Kasumi-1 (cell line): ENCODE data around the gene GLTP.
"Not testable (repeated sequence)": the region's sequence is repeated elsewhere in the genome, so short reads cannot be mapped to it uniquely, and the experiment has no call there.

Experiments used
- DNase-seq, 2 experiments: peaks; one replicate each; lab custom pipeline; 2025; lab: John Stamatoyannopoulos, UW

The GLTP gene

GRCh38 chr12:109902891-109903418 lies 22.6 kb upstream of the GLTP start:
- no peak for DNase-seq

DNA sequence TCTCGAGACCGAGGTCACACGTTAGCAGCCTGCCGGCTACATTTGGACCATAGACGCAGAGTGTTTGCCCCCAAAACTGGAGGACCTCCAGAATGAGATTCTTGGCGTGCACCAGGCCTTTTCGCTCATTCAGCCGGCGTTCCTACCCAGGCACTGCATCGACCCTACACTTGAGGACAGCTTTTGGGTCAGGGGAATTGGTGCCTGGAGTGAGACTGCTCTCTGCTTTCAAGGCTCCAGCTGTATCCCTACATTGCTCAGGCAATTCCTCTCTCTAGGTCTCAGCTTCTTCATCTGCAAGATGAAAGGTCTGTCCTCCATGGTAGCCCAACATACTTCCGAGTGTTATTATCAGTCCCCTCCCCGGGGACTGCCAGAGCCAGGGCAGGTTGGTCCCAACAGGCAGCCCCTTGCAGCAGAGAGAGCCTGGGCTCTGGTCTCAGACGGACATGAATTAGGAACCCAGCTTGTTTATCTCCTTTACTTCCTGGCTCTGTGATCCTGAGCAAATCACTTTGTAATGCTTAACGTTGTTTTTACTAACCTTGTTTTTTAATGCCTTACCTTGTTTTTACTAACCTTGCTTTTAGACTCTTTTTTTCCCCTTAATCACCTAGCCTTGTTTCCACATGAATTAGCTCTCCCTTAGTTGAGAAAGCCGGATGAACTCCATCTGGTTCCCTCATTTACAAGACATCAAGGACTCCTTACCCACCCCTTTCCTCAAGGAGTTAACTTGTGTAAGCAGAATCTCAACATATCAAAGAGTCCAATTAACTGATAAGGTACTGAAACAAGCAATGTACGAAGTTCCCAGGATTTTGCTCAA lies 20.6 kb upstream of the GLTP start:
- DNase-seq, result no peak

DNA sequence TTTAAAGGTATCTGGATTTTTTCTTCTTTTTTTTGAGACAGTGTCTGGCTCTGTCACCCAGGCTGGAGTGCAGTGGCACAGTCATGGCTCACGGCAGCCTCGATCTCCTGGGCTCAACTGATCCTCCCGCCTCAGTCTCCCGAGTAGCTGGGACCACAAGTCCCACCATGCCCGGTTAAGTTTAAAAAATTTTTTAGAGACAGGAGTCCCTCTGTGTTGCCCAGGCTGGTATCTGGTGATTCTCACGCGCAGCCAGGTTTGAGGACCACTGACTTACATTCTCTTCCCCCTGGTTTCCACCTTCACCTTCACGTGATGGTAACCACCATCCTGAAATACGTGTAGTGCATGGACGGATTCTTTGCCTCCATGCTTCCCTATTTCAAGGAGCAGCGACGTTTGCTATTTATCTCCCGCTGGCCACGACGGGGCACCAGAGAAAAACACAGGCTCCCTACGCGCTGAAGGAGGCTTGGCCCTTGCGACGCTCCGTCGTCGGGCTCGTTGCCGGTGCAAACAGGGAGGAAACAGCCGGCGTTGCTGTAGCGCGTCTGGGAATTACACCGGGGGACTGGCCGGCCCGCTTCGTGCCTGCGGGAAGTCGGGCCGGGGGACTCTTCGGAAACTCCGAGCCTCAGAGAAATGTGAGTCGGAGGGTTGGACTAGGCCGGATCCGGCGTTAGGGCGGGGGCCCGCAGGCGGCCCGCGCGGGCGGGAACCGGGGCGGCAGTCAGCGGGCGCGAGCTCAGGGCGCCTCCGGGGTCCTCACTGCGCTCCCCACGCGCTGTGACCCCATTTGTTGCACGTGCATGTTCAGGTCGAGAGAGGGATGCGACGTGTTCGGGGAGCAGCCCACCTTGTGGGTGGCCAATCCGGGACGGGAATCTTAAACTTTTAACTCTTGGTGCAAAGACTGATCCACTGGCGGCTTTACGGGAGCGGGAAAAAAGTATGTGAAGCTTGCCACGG lies 19.7 kb upstream of the GLTP start, which contains the start of gene TCHP:
TCHP (plus strand) TSS at position 492 of the 969 bp plus-strand sequence. CDS start 2,753 bp downstream, outside the sequence.
- peak; percentile 93 to 94 for DNase-seq

DNA sequence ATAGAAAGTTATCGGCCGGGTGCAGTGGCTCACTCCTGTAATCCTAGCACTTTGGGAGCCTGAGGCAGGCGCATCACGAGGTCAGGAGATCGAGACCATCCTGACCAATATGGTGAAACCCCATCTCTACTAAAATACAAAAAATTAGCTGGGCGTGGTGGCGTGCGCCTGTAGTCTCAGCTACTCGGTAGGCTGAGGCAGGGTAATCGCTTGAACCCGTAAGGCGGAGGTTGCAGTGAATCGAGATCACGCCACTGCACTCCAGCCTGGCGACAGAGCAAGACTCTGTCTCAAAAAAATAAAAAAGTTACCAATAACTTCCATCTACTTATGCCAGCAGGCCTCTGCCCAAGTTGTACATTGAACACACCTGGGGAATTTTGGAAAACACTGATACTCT lies 19.0 kb upstream of the GLTP start:
- DNase-seq, result not testable (repeated sequence)

- DNase-seq, result no peak
Observed at GRCh38 chr12:109897029-109897428, 16.7 kb upstream of the GLTP start.

DNA sequence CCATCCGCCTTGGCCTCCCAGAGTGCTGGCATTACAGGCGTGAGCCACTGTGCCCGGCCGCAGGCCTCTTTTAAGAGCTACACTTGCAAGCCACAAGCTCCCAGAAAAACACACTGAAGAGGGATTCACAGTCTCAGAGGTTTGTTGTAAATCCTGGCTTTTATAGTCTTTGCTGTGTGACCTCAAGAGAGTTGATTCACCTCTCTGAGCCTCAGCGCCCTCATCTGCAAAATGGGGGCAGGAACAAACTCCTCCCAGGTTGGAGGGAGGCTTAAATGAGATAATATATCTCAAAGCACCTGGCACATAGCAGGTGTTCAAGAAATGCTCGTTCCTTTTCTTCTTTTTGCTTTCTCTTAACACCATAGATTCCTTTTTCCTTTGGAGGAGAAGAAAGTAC lies 15.8 kb upstream of the GLTP start:
- no peak for DNase-seq

DNA sequence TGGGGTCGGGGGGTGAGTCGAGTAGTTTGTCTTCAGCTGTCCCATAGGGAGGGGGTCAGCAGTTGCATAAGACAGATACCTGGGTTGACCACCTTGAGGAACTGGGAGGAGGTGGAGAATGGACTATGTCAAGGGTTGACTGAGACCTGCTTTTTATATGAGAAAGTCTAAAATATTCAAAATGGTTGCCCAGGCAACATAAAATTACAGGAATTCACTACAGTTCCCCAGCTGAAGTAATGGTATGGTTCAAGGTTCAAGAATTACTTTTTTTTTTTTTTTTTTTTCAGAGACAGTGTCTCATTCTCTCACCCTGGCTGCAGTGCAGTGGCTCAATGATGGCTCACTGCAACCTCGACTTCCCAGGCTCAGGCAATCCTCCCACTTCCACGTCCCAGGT lies 14.6 kb upstream of the GLTP start:
- DNase-seq, result no peak

DNA sequence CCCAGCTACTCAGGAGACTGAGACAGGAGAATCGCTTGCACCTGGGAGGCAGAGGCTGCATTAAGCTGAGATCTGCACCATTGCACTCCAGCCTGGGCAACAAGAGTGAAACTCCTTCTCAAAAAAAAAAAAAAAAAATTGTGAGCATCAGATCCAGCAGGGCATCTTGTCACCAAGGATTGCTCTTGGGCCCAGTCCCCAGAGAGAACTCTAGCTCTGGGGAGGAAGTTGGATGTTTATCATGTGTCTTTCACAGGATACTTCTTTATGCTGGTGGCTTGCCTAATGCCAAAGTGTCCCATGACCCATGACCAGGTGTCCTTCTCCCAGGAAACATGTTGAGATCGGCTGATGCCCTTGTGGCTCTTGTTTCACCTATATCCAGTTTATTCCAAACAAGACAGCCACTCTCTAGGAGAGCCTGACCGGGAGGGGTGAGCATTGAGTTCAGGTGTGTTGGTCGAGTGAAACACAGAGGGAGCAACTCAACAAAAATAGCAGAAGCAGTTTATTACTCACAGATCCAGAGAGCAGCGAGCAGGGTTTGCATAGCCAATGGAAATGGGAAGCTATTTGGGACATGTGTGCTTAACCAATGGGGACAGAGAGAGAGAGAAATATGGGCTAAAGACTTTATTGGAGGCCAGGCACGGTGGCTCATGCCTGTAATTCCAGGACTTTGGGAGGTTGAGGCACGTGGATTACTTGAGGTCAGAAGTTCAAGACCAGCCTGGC lies 13.1 kb upstream of the GLTP start:
- no peak for DNase-seq

DNA sequence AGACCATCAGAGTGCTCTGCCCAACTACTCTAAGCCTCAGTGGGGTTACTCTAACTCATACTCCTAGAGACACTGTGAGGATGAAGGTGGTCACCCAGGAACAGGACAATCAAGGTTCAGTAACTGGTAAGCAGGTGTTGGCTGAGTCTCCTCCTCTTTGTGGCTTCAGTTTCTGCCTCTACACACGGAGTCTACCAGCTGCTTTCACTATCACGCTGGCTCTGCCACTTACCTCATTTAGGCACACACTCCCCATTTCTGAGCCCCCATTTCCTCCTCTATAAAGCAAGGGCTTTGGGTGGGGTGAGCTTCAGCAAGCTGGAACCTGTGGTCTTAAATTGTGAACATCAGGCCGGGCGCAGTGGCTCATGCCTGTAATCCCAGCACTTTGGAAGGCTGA lies 12.4 kb upstream of the GLTP start:
- no peak for DNase-seq

DNA sequence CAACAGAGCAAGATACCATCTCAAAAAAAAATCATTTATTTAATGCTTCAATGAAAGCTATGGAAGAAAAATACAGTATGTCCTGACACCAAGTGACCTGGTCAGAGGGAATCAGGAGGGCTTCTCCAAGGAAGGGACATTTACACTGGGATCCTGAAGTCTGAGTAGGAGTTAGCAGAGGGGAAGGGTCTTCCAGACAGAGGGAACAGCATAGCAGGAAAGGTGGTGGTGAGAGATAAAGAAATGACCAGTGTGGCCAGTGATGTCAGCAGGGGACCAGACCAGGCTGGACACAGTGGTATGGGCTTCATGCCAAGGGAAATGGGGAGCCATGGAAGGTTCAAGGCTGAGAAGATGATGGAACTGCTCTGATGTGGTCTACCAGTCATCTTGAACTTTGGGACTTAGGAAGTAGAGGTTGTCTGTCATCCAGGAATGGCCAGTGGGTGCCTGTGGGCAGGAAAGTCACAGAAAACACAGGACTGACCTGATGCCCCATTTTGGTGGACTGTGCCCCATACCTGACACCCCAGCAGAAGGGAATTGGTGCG lies 11.9 kb upstream of the GLTP start:
- DNase-seq, result no peak

GRCh38 chr12:109891731-109892130 lies 11.4 kb upstream of the GLTP start:
- not testable (repeated sequence) for DNase-seq

- DNase-seq, result no peak
Observed at GRCh38 chr12:109890620-109891170, 10.4 kb upstream of the GLTP start.

DNA sequence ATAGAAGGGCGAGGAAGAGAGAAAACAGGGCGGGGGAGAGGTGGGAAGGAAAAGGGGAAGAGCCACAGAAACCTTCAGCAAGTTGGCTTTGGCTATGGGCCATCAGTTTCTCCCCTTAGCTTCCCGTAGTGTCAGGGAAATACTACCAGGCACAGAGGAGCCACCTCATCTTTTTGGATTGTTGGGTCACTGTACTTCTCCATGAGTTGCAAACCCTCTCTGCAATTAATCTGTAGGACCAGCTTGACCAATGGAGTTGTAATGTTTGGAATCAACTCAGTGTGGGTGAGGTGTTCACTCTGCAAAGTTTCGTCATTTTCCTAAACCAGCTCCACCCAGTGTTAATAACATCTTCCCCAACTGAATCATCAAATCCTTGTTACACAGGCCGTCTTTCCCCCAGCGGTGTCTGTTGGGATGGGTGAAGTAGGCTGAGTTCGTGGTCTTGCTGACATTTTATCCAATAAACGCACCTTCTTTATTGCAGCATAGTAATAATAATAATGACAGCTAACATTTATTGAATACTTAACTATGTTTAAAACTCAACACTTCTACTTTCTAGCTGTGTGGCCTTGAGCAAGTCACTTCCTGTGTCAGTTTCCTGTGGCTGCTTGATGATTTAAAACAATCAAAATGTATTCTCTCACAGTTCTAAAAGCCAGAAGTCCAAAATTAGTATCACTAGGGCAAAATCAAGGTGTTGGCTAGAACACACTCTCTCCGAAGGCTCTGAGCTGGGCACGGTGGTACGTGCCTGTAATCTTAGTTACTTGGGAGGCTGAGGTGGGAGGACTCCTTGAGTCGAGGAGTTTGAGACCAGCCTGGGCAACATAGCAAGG lies 8.1 kb upstream of the GLTP start:
- peak; percentile 65 to 76 for DNase-seq

DNA sequence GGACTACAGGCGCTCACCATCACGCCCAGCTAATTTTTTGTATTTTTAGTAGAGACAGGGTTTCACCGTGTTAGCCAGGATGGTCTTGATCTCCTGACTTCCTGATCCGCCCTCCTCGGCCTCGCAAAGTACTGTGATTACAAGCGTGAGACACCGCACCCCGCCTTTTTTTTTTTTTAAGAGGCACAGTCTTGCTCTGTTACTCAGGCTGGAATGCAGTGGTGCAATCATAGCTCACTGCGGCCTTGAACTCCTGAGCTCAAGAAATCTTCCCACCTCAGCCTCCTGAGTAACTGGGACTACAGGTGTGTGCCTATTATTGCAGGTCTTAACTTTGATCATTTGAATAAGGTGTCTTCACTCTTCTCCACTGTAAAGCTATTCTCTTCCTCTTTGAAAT lies 5.3 kb upstream of the GLTP start:
- DNase-seq, result no peak

DNA sequence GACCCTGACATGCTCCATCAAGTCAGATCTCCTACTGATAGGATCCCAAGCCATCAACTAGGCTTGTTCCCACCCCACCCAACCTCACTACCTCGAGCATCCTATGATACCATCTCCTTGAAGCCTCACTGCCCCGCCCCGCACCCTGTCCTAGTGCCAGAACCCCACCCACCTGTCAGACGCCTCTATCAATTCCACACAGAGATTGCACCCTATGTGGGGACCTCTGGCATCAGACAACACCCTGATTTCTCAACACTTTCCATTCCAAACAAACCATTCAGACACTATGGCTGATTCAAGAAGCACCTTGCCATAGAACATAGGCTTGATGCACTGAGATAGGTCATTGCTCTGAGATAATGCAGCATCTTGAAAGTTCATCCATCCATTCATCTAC lies 3.1 kb upstream of the GLTP start:
- DNase-seq, result no peak

DNA sequence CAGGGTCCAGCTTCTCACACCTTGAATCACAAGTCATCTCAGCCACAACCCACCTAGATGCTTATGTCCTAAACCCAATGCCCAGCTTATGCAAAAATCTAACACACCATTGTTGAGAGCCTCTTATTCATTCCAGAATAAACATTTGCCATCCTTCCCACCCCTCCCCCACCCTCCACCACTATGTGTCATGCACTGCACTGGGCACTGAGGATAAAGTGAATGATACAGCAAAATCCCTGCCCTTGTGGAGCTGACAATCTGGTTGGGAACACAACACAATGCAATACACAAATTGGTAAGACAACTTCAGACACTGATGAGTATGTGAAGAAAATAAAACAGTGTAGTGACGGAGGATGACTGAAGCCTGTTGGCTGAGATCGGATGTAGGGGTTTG lies 1.4 kb upstream of the GLTP start:
- no peak for DNase-seq

DNA sequence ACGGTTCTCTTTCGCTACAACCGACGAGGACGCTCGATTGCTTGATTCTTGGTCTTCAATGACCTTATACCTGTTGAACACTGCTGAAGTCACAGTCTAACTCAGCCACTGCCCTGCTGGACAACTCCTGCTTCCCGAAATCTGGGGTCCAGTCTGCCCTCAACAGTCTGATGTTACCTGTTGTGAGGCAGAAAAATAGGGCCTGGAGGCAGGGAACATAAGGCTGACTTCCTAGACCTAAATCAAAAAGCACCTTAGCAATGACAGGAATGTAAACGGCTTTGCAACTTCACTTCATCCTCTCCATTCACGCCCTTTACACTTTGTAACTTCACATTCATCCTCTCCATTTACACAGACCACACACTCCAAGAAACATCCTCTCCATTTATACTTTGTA lies 597 bp upstream of the GLTP start:
- DNase-seq, result no peak

GRCh38 chr12:109879351-109880042 lies 844 bp downstream of the GLTP start:
- no peak for DNase-seq

DNA sequence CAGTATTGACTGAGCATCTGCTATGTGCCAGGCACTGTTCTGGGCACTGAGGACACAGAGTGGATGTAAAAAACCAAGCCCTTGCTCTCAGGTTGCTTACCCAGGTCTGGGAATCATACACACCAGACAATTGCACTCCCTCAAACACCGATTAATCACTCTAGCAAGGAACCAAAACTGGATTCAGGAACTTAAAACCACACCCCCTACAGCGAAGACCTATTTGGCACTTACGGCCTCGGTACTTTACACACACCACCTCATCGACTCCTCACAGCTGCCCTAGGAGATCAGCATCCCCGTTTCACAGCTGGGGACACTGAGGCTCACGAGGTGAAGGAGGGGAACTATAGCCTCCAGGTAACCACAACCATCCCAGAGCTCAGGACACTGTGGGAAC lies 1.6 kb downstream of the GLTP start:
- DNase-seq, result no peak

GRCh38 chr12:109878247-109878625 lies 2.1 kb downstream of the GLTP start:
- DNase-seq, result no peak
